Upper lobe of left lung (tissue), 6 donors: Measurements from ENCODE around the gene CARD9. TPM values are rescaled to one million over a fixed set of nuclear protein-coding genes. Genes with fewer than 3 reads are reported as not detected.

ENCODE experiments used
- ATAC-seq, 2 donors: fragments of 200-7000 bp; cut with Tn5 transposase; one replicate each; pipeline ENCODE4 v1.9.1; 2022; ENCODE audit warnings: mild to moderate bottlenecking in 2 of 2, moderate library complexity in 2 of 2; ENCODE audit not compliant: low FRiP score in 2 of 2
- DNase-seq, 2 donors: peaks; one replicate each; pipeline ENCODE4 v3.0.0-alpha.2; 2019 to 2020
- H3K27ac ChIP-seq, 4 donors: fragments of 200-600 bp; sonication (generic); one replicate each; pipeline ENCODE4 v1.5.1; 2016 to 2019
- H3K27me3 ChIP-seq, 4 donors: fragments of 200-600 bp; sonication (generic); one replicate each; pipeline ENCODE4 v1.5.1; 2017 to 2019
- H3K36me3 ChIP-seq, 4 donors: fragments of 200-600 bp; sonication (generic); one replicate each; pipeline ENCODE4 v1.5.1; 2016 to 2019
- H3K4me1 ChIP-seq, 4 donors: fragments of 200-600 bp; sonication (generic); one replicate each; pipeline ENCODE4 v1.5.1; 2018 to 2019
- H3K4me3 ChIP-seq, 4 donors: fragments of 200-600 bp; sonication (generic); one replicate each; pipeline ENCODE4 v1.5.1; 2017 to 2019; ENCODE audit warnings: mild to moderate bottlenecking in 2 of 4, moderate library complexity in 1 of 4
- H3K9me3 ChIP-seq, 4 donors: fragments of 200-600 bp; sonication (generic); one replicate each; pipeline ENCODE4 v1.5.1; 2018 to 2019
- CTCF ChIP-seq, 6 experiments: fragments of 450-650 bp in 4 of 6; fragments of 200-600 bp in 2 of 6; sonication (generic) in 2 of 6; IDR thresholded peaks; one replicate each; pipeline ENCODE4 v1.5.1; 2016 to 2019; ENCODE audit warnings: antibody characterized with exemption in 6 of 6
- EP300 ChIP-seq, 4 donors: sonication (generic); formaldehyde crosslinking; IDR thresholded peaks; one replicate each; pipeline ENCODE4 v1.5.1; 2017; ENCODE audit warnings: antibody characterized with exemption in 4 of 4, control low read depth in 2 of 4
- POLR2A ChIP-seq, 4 donors: fragments of 450-650 bp; IDR thresholded peaks; one replicate each; pipeline ENCODE4 v1.5.1; 2016 to 2017; ENCODE audit warnings: antibody characterized with exemption in 4 of 4, mild to moderate bottlenecking in 2 of 4
- POLR2AphosphoS5 ChIP-seq, 2 donors: sonication (generic); formaldehyde crosslinking; IDR thresholded peaks; one replicate each; pipeline ENCODE4 v1.5.1; 2017; ENCODE audit warnings: antibody characterized with exemption in 2 of 2
- WGBS, 2 donors: methylation state at CpG; one replicate each; pipeline ENCODE4 v1.1.5; 2017 to 2018; 5-methylcytosine and 5-hydroxymethylcytosine counted together
- total RNA-seq, 6 donors: library from RNA; depleted of rRNA in 4 of 6; stranded (reverse); fragments of >200 nt in 4 of 6; gene quantifications; one replicate each; pipeline versions ENCODE4 v1.1.0 to v1.2.1, GENCODE V29; 2016 to 2021
- donor health status: DM: no; HTN: no; CAD: no; lungs with moderate emphysema.
- donor health status: DM: no; HTN: yes; CAD: no; lungs with severe emphysema.

CARD9 gene
- total RNA-seq, 6 donors from 2014 or later: 3.5 to 30.4 (median 16.8) TPM

DNA sequence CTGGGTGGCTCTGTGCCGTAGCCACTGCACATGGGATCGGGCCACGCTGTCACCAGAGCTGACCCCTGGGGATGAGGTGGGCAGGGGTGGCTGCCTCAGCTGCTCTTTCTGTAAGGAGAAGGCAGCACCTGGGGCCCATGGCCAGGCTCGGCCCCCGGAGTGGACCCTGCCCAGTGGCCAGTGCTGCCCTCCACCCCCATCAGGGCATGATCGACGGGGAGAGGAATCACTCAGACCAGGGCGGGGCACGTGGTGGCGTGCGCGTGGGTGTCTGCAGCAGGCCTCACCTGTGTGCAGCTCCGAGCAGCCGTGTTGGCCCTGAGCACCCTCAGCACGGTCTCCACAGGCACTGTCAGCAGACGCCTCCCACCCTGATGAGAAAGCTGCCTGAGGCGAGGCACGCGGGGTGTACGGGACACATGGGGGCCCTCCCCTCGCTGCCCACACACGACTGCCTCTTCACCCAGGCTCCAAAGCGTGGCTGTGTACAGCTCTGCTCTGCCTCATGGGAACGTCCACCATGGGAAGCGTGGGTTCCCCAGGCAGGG is 8.6 kb upstream of the CARD9 start:
- WGBS, 2 donors: 95 to 97% methylated on average over 3 to 14 of the region's 25 CpGs
- ATAC-seq: no peak

GRCh38 chr9:136381311-136381710 is 7.8 kb upstream of the CARD9 start:
- Histone ChIP-seq H3K9me3 (no peaks in the 10 kb centered on the region), H3K36me3 (peaks cover 0 to 79% (median 62%) of the 10 kb centered on the region in 4 donors), H3K4me3 (no peak overlapping the region), H3K4me1 (no peaks in the 10 kb centered on the region), H3K27me3 (no peaks in the 10 kb centered on the region), H3K27ac (no peak overlapping the region)
- TF ChIP-seq EP300 (IDR thresholded peaks at IDR 0.05) (no peak), POLR2AphosphoS5 (IDR thresholded peaks at IDR 0.05) (no peak), POLR2A (IDR thresholded peaks at IDR 0.05) (no peak), CTCF (IDR thresholded peaks at IDR 0.05) (no peak)
- 87 to 96% methylated on average over 5 to 7 of the region's 9 CpGs for WGBS, 2 donors
- no peak for ATAC-seq
- peak in 1 of 2 donors; percentile 68 for DNase-seq

More for the DNA sequence above, 8.6 kb upstream of the CARD9 start:
- no peaks in the 10 kb centered on the region for H3K4me1 ChIP-seq
- no peaks in the 10 kb centered on the region for H3K9me3 ChIP-seq
- no peaks in the 10 kb centered on the region for H3K27me3 ChIP-seq
- no peak overlapping the region for H3K4me3 ChIP-seq
- no peak overlapping the region for H3K27ac ChIP-seq
- peak in 1 of 2 donors; percentile 77 for DNase-seq
- TF ChIP-seq CTCF (IDR thresholded peaks at IDR 0.05): no peak
- no peak for TF ChIP-seq POLR2AphosphoS5 (IDR thresholded peaks at IDR 0.05)
- TF ChIP-seq EP300 (IDR thresholded peaks at IDR 0.05): no peak
- TF ChIP-seq POLR2A (IDR thresholded peaks at IDR 0.05): no peak
- peaks cover 0 to 85% (median 67%) of the 10 kb centered on the region in 4 donors for H3K36me3 ChIP-seq

GRCh38 chr9:136380381-136380780 is 6.9 kb upstream of the CARD9 start:
- Histone ChIP-seq H3K9me3 (no peaks in the 10 kb centered on the region), H3K27ac (no peak overlapping the region), H3K27me3 (no peaks in the 10 kb centered on the region), H3K36me3 (peaks cover 0 to 72% (median 59%) of the 10 kb centered on the region in 4 donors), H3K4me3 (no peak overlapping the region), H3K4me1 (no peaks in the 10 kb centered on the region)
- 95% methylated on average over 16 of the region's 17 CpGs; no CpG with 5 or more reads in 1 of the 2 donors for WGBS, 2 donors
- no peak for ATAC-seq
- TF ChIP-seq POLR2A (IDR thresholded peaks at IDR 0.05) (no peak), POLR2AphosphoS5 (IDR thresholded peaks at IDR 0.05) (no peak), CTCF (IDR thresholded peaks at IDR 0.05) (no peak), EP300 (IDR thresholded peaks at IDR 0.05) (no peak)
- peak in 1 of 2 donors; percentile 80 for DNase-seq

DNA sequence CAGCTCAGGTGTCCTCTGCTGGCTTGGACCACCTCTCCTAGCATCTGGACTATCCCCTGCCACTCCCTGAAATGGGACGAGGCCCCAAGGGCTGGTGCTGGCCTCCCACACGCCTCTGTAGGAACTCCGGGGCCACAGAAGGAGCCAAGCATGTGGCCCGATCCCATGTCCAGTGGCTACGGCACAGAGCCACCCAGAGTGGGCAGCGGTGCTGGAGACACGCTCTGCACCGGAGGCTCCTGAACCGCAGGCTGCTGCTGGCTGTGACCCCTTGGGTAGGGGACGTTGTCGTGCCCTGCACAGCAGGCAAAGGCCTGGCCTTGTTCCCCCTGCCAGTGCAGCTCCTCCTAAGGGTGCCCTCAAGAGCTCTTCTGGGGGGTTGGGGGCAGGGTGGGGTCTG is 6.4 kb upstream of the CARD9 start:
- Histone ChIP-seq H3K27ac (no peak overlapping the region), H3K4me3 (no peak overlapping the region), H3K27me3 (no peaks in the 10 kb centered on the region), H3K4me1 (no peaks in the 10 kb centered on the region), H3K9me3 (no peaks in the 10 kb centered on the region), H3K36me3 (peaks cover 0 to 67% (median 55%) of the 10 kb centered on the region in 4 donors)
- ATAC-seq: no peak
- 90% methylated on average over 11 of the region's 11 CpGs; no CpG with 5 or more reads in 1 of the 2 donors for WGBS, 2 donors
- peak in 1 of 2 donors; percentile 59 for DNase-seq
- TF ChIP-seq POLR2A (IDR thresholded peaks at IDR 0.05): no peak

GRCh38 chr9:136379401-136379800 is 5.9 kb upstream of the CARD9 start:
- ATAC-seq: no peak
- TF ChIP-seq CTCF (IDR thresholded peaks at IDR 0.05) (no peak), EP300 (IDR thresholded peaks at IDR 0.05) (no peak), POLR2AphosphoS5 (IDR thresholded peaks at IDR 0.05) (no peak), POLR2A (IDR thresholded peaks at IDR 0.05) (no peak)
- peak in 1 of 2 donors; percentile 52 for DNase-seq

More at GRCh38 chr9:136379401-136379800, 5.9 kb upstream of the CARD9 start:
- 90 to 100% methylated on average over 2 to 8 of the region's 11 CpGs for WGBS, 2 donors
- no peak overlapping the region for H3K27ac ChIP-seq
- H3K4me3 ChIP-seq: no peak overlapping the region
- no peaks in the 10 kb centered on the region for H3K27me3 ChIP-seq
- H3K9me3 ChIP-seq: no peaks in the 10 kb centered on the region
- no peaks in the 10 kb centered on the region for H3K4me1 ChIP-seq
- H3K36me3 ChIP-seq: peaks cover 0 to 62% (median 52%) of the 10 kb centered on the region in 4 donors
